ENCODE measurements around the gene PPT2. TPM values are rescaled to one million over a fixed set of nuclear protein-coding genes. Genes with fewer than 3 reads are reported as not detected.
A peak's percentile ranks its signal among the peaks of the same experiment; 100 is the strongest.

Gene PPT2
- total and polyA plus RNA-seq, 2 of the 8 experiments (the other 6 are each of a cell fraction or from before 2014, with no cell fraction given): 24.1 to 39.5 TPM

GRCh38 chr6:32181915-32182529 is 28.1 kb downstream of the PPT2 start:
- Histone ChIP-seq H2AFZ (ENCODE audit: low read length) (no peak overlapping the region), H3K23ac (ENCODE audit: insufficient read length) (no peak overlapping the region), H3K27me3 (replicated peaks in 1 of 4; ENCODE audit: control insufficient read depth in 3 of 4, extremely low read depth in 1 of 4, insufficient read depth in 3 of 4, low read length in 3 of 4) (no peaks in the 10 kb centered on the region; a peak in 1 of 7 replicates), H3K79me2 (ENCODE audit: control insufficient read depth in 1 of 2, insufficient read depth in 2 of 2, low read length in 2 of 2) (peaks cover 0 to 12% of the 10 kb centered on the region in 2 experiments; a peak in 2 of 4 replicates), H2BK15ac (ENCODE audit: low read length) (no peak overlapping the region), H3K14ac (ENCODE audit: insufficient read length) (no peak overlapping the region), H2BK5ac (ENCODE audit: low read depth, low read length) (peak overlapping the region; percentile 4; the same call in 1 of the 2 replicates), H3K4me1 (replicated peaks in 1 of 4; ENCODE audit: control insufficient read depth in 3 of 4, insufficient read depth in 4 of 4, low read length in 3 of 4) (peaks cover 0 to 8% (median under 1%) of the 10 kb centered on the region in 4 experiments; a peak in 4 of 7 replicates), H3K4me3 (ENCODE audit: extremely low read depth in 1 of 4, insufficient read depth in 2 of 4, low read depth in 3 of 4, low read length in 4 of 4) (no peak overlapping the region), H4K91ac (replicated peaks; ENCODE audit: insufficient read length, low read length) (no peak overlapping the region), H4K8ac (ENCODE audit: extremely low read depth, insufficient read depth, low read length) (no peak overlapping the region), H3K79me1 (ENCODE audit: low read depth, low read length) (peaks cover 4% of the 10 kb centered on the region; the same call in 1 of the 2 replicates), H3K4me2 (ENCODE audit: insufficient read depth in 1 of 2, low read depth in 2 of 2, low read length in 2 of 2) (0 out of 4 replicates have a peak overlapping the region, but pooled peaks of 1 of the 2 experiments have one; percentile 1), H2AK5ac (ENCODE audit: low read depth, low read length) (no peak overlapping the region), H3K56ac (replicated peaks; ENCODE audit: insufficient read length, low read depth, low read length) (no peak overlapping the region), H3K9me3 (ENCODE audit: insufficient read depth in 2 of 2, low read depth in 1 of 2, low read length in 1 of 2) (no peaks in the 10 kb centered on the region), H4K5ac (ENCODE audit: insufficient read length, low read depth, low read length) (no peak overlapping the region), H2BK20ac (ENCODE audit: low read length) (no peak overlapping the region), H3K4ac (replicated peaks; ENCODE audit: insufficient read length, low read depth, low read length) (no peak overlapping the region), H4K20me1 (replicated peaks in 1 of 2; ENCODE audit: control insufficient read depth in 1 of 2, insufficient read depth in 2 of 2, low read length in 2 of 2) (peaks cover 0 to 3% of the 10 kb centered on the region in 2 experiments), H2BK120ac (replicated peaks; ENCODE audit: low read depth, low read length) (no peak overlapping the region), H3K9ac (replicated peaks in 1 of 4; ENCODE audit: extremely low read depth in 1 of 4, low read depth in 3 of 4, low read length in 3 of 4) (no peak overlapping the region), H2BK12ac (ENCODE audit: low read depth, low read length) (no peak overlapping the region), H3K23me2 (ENCODE audit: low read depth, low read length) (peaks cover 13% of the 10 kb centered on the region), H3K36me3 (ENCODE audit: control insufficient read depth in 2 of 4, insufficient read depth in 4 of 4, low read length in 3 of 4) (peaks cover 6 to 33% (median 25%) of the 10 kb centered on the region in 4 experiments), H3K18ac (ENCODE audit: extremely low read depth, low read length) (no peak overlapping the region), H3K27ac (ENCODE audit: low read depth, low read length) (no peak overlapping the region; the same call in 1 of the 2 replicates)
- peak; percentile 18 to 24; a peak in 2 of 4 replicates for TF ChIP-seq RAD21 (IDR thresholded peaks at IDR 0.05 in 1 of 2, conservative IDR thresholded peaks at IDR 0.05 in 1 of 2; ENCODE audit: low read depth in 2 of 2, low read length in 2 of 2)
- no peak for TF ChIP-seq RNF2 (IDR thresholded peaks at IDR 0.05; ENCODE audit: borderline replicate concordance, low read depth, low read length, missing control alignments, poor library complexity, severe bottlenecking)
- CTCF ChIA-PET (ENCODE audit: partially characterized antibody): interaction anchor here (1.1 to 2.0 kb wide), 6 partner anchors 15 to 65 kb away, joined by 3 to 8 read pairs (median 4); partner anchors contain the start of gene EGFL8
- POLR2A ChIA-PET (ENCODE audit: partially characterized antibody): interaction anchor here (1.0 to 7.9 kb wide), 6 partner anchors 11 to 789 kb away, joined by 3 to 194 read pairs (median 4); partner anchors contain the start of genes GPSM3, PBX2 and PRRT1
- WGBS, 2 experiments (ENCODE audit: extremely low coverage in 1 of 2, insufficient coverage in 1 of 2, insufficient read length in 1 of 2, insufficient replicate concordance in 2 of 2, low coverage in 1 of 2, low lambda C conversion rate in 2 of 2, missing lambda C conversion rate in 1 of 2): 98% methylated on average over 4 of the region's 10 CpGs; no CpG with 5 or more reads in 1 of the 2 experiments
- no peak for FAIRE-seq
- no peak for DNase-seq (ENCODE audit: low read depth in 1 of 2, low spot score in 2 of 2)

Measured in H1 (cell line).